ENCODE measurements around the gene RNF113B. TPM values are rescaled to one million over a fixed set of nuclear protein-coding genes. Genes with fewer than 3 reads are reported as not detected.

The RNF113B gene
- total and polyA plus RNA-seq, 7 donors, result not detected

DNA sequence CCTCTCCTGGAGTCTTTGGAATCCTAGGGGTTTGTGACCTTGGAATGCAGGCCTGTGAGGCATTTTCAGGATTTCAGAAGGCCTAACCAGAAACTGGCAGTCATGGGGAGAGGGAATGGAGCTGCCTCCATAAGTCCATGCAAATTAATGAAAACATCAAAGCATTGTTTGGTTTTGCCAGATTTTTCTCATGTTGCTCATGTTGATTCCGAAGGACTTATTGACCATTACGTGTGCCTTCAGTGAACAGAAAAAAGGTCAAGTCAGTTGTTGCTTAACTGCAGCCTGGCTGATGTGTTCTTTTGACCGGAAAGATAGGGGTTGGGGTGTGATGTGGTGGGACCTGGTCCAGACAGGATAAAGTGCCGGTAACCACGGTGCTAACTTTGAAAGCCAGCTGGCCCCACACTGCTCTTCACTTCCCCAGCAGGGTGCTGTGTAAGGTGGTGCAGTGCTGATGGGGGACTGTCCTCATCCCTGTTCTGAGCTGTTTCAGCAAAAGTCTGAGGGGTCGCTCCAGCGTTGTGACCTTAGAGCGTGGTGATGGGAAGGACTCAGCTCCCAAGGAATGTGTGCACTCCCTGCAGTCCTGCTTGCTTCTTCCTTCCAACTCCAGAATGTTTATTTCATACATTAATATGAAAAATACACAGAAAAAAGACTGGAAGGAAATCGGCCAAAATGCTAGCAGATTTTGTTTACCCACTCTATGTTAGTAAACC lies 3.5 kb downstream of the RNF113B start:
- Histone ChIP-seq H3K36me3 (ENCODE audit: insufficient read depth in 1 of 2, low read depth in 1 of 2) (no peaks in the 10 kb centered on the region), H3K27me3 (ENCODE audit: insufficient read depth in 3 of 3, low read length in 2 of 3) (no peaks in the 10 kb centered on the region), H3K4me3 (no peak overlapping the region), H3K4me1 (peaks cover 28% of the 10 kb centered on the region), H3K9me3 (no peaks in the 10 kb centered on the region), H3K27ac (no peak overlapping the region)
- peak; percentile 26 to 72 (median 62) for ATAC-seq
- TF ChIP-seq, protein P1, sequence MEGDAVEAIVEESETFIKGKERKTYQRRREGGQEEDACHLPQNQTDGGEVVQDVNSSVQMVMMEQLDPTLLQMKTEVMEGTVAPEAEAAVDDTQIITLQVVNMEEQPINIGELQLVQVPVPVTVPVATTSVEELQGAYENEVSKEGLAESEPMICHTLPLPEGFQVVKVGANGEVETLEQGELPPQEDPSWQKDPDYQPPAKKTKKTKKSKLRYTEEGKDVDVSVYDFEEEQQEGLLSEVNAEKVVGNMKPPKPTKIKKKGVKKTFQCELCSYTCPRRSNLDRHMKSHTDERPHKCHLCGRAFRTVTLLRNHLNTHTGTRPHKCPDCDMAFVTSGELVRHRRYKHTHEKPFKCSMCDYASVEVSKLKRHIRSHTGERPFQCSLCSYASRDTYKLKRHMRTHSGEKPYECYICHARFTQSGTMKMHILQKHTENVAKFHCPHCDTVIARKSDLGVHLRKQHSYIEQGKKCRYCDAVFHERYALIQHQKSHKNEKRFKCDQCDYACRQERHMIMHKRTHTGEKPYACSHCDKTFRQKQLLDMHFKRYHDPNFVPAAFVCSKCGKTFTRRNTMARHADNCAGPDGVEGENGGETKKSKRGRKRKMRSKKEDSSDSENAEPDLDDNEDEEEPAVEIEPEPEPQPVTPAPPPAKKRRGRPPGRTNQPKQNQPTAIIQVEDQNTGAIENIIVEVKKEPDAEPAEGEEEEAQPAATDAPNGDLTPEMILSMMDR (IDR thresholded peaks at IDR 0.05), result no peak
- WGBS, 3 donors, result 27 to 48% (median 32%) methylated on average over 9 of the region's 9 CpGs
- intact Hi-C loops (cut with DNase I), result no loop called here
- DNase-seq, result peak in 1 of 2 donors; percentile 19

DNA sequence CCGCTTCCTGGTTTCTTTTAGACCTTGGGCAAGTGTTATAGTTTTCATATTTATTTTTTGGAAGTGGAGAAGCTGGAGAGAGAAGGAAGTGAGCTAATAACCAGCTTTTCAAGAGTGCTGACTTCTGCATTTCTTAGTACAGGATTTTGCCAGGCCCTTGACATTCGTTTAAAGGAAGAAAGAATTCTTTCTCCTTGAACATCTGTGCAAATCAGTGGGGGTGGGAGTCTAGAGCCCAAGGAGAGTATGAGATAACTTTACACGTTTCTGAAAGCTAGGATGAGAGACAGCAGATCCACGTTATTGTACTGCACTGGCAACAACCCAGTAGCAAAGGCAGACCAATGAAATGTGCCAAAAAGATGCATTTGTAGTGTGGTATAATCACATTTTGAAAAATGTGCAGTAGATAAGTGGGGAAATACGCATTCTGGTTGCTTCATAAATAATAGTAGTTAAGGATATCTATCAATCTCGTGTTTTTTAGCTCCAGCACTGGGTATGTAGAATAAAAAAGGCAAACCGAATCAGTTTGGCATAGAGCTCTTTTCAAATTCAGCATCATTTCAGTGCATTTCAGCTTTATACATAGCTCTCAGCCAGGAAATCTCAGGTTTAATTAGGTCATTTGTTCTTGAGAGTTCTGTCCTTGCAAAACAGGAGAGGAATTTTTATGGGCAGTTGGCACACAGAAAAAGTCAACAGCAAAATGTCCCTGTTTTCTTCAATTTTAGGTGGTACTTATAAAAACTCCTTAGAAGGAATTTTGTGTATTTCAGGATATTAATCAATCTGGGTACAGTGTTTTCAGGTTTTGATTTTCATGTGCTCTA lies 4.3 kb downstream of the RNF113B start:
- H3K27ac ChIP-seq, result peak overlapping the region; percentile 30
- no peaks in the 10 kb centered on the region for H3K9me3 ChIP-seq
- no peak for DNase-seq
- WGBS, 3 donors, result 29 to 46% (median 31%) methylated on average over 7 of the region's 7 CpGs
- TF ChIP-seq, protein P1 (IDR thresholded peaks at IDR 0.05), result no peak
- H3K36me3 ChIP-seq (ENCODE audit: insufficient read depth in 1 of 2, low read depth in 1 of 2), result no peaks in the 10 kb centered on the region
- peak in 2 of 4 donors; percentile 26 to 34 for ATAC-seq
- H3K4me3 ChIP-seq, result peak overlapping the region; percentile 31
- H3K4me1 ChIP-seq, result peaks cover 28% of the 10 kb centered on the region
- intact Hi-C loops (cut with DNase I), result no loop called here
- no peaks in the 10 kb centered on the region for H3K27me3 ChIP-seq (ENCODE audit: insufficient read depth in 3 of 3, low read length in 2 of 3)

DNA sequence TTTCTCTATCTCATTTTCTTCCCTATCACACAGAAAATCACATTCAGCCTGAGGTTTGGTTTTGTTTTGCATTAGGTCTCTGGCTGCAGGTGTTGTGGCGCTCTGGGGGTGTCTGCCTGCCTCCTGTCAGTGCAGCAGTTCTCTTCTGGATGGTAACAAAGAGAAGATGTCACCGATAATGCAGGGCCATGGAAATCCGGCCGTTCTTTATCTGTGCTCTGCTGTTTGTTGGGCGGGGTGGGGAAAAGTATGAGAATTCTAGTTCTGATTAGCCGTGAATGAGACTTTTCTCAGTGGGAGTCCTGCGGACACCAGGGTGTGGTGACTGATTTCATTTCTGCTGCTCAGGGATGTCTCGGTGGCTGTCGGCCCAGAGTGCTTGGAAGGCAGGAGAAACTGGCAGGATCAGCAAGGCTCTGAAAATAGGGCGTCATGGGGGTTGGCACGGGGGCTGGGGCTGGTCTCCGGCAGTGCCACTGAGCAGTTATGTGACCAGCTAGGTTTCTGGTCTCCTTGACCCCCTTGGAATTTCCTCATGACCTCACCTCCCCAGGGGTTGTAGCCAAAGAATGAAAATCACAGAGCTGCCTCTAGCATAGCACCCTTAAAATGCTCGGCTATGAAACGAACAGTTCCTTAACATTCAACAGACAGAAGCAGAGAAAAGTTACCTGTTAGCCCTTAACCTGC lies 5.0 kb downstream of the RNF113B start:
- WGBS, 3 donors, result 12 to 17% (median 15%) methylated on average over 14 of the region's 14 CpGs
- ATAC-seq (peak; percentile 53 to 85 (median 67)), DNase-seq (peak; percentile 60 to 72)
- no peaks in the 10 kb centered on the region for H3K9me3 ChIP-seq
- H3K27ac ChIP-seq, result peak overlapping the region; percentile 30
- H3K36me3 ChIP-seq (ENCODE audit: insufficient read depth in 1 of 2, low read depth in 1 of 2), result no peaks in the 10 kb centered on the region
- H3K4me3 ChIP-seq, result peak overlapping the region; percentile 31
- TF ChIP-seq, protein P1 (IDR thresholded peaks at IDR 0.05), result no peak
- no peaks in the 10 kb centered on the region for H3K27me3 ChIP-seq (ENCODE audit: insufficient read depth in 3 of 3, low read length in 2 of 3)
- H3K4me1 ChIP-seq, result peaks cover 28% of the 10 kb centered on the region
- intact Hi-C loops (cut with DNase I), result no loop called here

DNA sequence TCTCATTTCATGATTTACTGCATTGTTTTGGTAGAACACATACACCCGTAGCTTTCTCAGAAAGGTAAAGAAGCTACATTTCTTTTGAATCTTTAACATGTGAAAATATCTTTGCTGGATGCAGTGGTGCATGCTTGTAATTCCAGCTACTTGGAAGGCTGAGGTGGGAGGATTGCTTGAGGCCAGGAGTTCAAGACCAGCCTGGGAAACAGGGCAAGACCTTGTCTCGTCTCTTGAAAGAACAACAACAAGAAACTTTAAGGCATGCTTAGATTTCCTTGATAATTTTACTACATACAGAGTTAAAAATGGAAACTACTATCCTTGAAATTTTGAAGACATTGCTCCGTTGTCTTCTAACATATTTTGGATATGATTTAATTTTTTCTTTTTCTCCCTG lies 7.7 kb downstream of the RNF113B start:
- Histone ChIP-seq H3K27me3 (ENCODE audit: insufficient read depth in 3 of 3, low read length in 2 of 3) (no peaks in the 10 kb centered on the region), H3K4me3 (no peak overlapping the region), H3K27ac (no peak overlapping the region), H3K4me1 (peaks cover 27% of the 10 kb centered on the region), H3K36me3 (ENCODE audit: insufficient read depth in 1 of 2, low read depth in 1 of 2) (no peaks in the 10 kb centered on the region), H3K9me3 (no peaks in the 10 kb centered on the region)
- TF ChIP-seq, protein P1 (IDR thresholded peaks at IDR 0.05), result no peak
- no peak for ATAC-seq
- intact Hi-C loops (cut with DNase I), result no loop called here
- WGBS, 3 donors, result 80 to 83% (median 82%) methylated on average over 3 of the region's 3 CpGs
- no peak for DNase-seq

Data from psoas muscle (tissue), 8 donors.